Activated CD4-positive, alpha-beta T cell treated with anti-CD3 and anti-CD28 coated beads, Interleukin-2, amount 50 U/mL, for 4 hours (primary cell): ENCODE data around the gene NDUFAF7.
A peak's percentile ranks its signal among the peaks of the same experiment; 100 is the strongest.
"Not testable (repeated sequence)": the region's sequence is repeated elsewhere in the genome, so short reads cannot be mapped to it uniquely, and the experiment has no call there.

ENCODE experiments used
- DNase-seq, 2 experiments: peaks; one replicate each; pipeline ENCODE4 v3.0.0-alpha.2; 2020

Gene NDUFAF7

GRCh38 chr2:37283207-37283606, 51.7 kb downstream of the NDUFAF7 start:
- DNase-seq, result no peak

- DNase-seq, result no peak
These were observed 52.9 kb downstream of the NDUFAF7 start for GRCh38 chr2:37284381-37284780.

- peak in 1 of 2 experiments; percentile 6 for DNase-seq
These were observed 56.5 kb downstream of the NDUFAF7 start for GRCh38 chr2:37287966-37288365.

- DNase-seq, result no peak
These were observed 60.2 kb downstream of the NDUFAF7 start for GRCh38 chr2:37291680-37292079.

- DNase-seq, result not testable (repeated sequence)
These were observed 63.4 kb downstream of the NDUFAF7 start for GRCh38 chr2:37294858-37295257.

- no peak for DNase-seq
These were observed 64.1 kb downstream of the NDUFAF7 start for GRCh38 chr2:37295469-37296073.

- no peak for DNase-seq
These were observed 66.2 kb downstream of the NDUFAF7 start for GRCh38 chr2:37297632-37298031.
